NCI-H2171 treated with DMSO at 0.1 percent for 48 hours (cell line): Measurements from ENCODE around the gene PPP5C.

Experiments
- DNase-seq: peaks from one replicate; lab custom pipeline; 2025; lab: John Stamatoyannopoulos, UW

Gene PPP5C

GRCh38 chr19:46330319-46330918 is 16.5 kb upstream of the PPP5C start:
- DNase-seq, result no peak

DNA sequence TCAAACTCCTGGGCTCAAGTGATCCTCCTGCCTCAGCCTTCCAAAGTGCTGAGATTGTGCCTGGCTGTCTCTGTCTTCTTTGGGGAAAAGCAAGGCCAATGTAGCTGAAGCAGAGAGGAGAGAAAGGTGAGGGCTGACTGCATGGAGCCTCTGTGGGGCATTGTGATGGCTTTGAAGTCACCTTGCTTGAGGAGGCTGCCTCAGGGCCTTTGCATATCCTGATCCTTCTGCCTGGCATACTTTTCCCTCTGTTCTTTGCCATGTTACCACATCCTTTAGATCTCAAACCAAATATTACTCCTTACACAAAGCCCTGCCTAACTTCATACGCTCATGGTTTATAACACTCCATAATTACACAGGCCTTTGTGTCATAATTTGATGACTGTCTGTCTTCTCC is 9.4 kb upstream of the PPP5C start:
- no peak for DNase-seq

- no peak for DNase-seq
Observed at GRCh38 chr19:46339446-46339845, 7.4 kb upstream of the PPP5C start.

GRCh38 chr19:46340051-46340659 is 6.7 kb upstream of the PPP5C start:
- no peak for DNase-seq

- no peak for DNase-seq
Observed at GRCh38 chr19:46341937-46342336, 5.0 kb upstream of the PPP5C start.

- no peak for DNase-seq
Observed at GRCh38 chr19:46344363-46344762, 2.5 kb upstream of the PPP5C start.

GRCh38 chr19:46345157-46345556 is 1.7 kb upstream of the PPP5C start:
- no peak for DNase-seq

GRCh38 chr19:46347572-46347883 is 641 bp downstream of the PPP5C start:
- DNase-seq, result no peak

GRCh38 chr19:46347985-46348384 is 1.1 kb downstream of the PPP5C start:
- no peak for DNase-seq

- DNase-seq, result no peak
Observed at GRCh38 chr19:46349311-46349993, 2.6 kb downstream of the PPP5C start.

GRCh38 chr19:46350029-46350757 is 3.3 kb downstream of the PPP5C start:
- DNase-seq, result no peak

DNA sequence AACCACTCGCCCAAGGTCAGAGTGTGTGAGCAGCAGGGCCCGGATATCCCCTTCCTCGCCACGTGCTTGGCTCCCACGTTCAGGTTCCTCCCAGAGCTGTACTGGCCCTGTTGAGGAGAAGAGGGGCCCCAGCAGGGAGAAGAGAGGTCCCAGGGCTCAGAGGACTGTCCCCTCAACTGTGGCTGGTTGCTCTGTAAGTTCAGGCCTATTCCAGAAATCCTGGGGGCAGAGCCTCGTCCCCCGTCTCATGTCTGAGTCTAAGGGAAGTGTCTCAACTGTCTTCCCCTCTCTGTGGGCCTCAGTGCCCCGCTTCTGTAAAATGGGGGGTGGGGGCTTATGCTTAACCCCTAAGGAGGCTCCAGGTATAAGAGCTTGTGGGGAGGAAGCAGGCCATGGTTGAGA is 3.9 kb downstream of the PPP5C start:
- no peak for DNase-seq

DNA sequence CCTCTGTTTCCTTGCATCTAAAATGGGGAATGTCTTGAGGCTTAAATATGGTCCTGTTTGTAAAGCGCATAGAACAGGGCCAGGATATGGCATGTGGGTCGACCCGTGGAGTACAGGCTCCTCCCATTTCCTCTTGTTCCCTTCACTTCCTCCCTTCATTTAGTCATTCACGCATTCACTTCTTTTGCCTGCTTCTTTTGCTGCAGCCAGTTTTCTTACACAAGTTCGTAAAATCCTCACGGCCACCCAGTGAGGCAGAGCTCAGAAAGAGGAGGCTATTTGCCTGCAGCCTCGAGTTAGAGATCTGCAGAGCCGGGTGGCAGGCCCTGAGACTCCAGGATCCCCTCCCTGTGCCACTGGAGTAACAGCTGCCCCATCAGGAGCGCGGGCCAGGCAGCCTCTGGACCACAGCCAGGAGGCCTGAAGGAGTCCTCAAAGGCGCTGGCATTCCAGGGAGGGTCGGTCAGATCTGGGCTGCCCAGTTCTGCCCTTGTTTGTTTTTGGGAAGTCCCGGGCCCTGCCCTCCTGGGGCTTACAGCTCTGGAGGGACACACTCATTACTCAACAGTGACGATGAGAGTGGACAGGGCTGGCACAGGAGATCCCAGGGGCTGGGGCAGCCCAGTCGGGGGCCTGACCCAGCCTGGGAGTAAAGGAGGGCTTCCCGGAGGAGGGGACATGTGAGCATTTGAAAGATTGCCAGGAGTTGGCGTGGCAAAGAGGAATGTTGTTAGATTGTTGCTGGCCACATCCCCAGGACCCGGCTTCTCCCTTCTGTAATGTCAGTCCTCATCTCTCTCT is 4.6 kb downstream of the PPP5C start:
- no peak for DNase-seq

DNA sequence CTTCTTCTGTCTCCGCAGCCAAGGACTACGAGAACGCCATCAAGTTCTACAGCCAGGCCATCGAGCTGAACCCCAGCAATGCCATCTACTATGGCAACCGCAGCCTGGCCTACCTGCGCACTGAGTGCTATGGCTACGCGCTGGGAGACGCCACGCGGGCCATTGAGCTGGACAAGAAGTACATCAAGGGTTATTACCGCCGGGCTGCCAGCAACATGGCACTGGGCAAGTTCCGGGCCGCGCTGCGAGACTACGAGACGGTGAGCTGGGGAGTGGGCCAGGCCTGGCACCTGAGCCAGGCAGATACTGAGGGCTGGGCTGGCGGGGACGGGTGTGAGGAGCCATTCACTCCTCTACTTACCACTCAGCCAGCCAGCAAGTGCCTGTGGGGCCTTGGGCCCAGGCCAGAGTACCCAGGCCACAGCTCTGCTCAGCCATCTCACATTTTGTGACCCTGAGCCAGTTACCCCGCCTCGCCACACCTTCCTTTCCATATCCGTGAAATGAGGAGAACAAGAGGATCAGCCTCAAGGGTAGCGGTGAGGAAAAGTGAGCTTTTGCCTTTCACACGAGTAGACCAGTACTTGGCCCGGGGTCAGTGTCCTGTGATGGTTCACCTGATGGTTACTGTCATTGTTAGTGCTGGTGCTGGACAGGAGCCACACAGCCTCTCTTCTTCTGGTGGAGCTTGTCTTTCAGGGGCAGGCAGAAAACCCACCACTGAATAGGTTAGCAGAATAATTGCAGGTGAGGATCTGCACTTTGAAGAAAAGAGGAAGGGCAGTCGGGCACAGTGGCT is 7.0 kb downstream of the PPP5C start:
- no peak for DNase-seq

DNA sequence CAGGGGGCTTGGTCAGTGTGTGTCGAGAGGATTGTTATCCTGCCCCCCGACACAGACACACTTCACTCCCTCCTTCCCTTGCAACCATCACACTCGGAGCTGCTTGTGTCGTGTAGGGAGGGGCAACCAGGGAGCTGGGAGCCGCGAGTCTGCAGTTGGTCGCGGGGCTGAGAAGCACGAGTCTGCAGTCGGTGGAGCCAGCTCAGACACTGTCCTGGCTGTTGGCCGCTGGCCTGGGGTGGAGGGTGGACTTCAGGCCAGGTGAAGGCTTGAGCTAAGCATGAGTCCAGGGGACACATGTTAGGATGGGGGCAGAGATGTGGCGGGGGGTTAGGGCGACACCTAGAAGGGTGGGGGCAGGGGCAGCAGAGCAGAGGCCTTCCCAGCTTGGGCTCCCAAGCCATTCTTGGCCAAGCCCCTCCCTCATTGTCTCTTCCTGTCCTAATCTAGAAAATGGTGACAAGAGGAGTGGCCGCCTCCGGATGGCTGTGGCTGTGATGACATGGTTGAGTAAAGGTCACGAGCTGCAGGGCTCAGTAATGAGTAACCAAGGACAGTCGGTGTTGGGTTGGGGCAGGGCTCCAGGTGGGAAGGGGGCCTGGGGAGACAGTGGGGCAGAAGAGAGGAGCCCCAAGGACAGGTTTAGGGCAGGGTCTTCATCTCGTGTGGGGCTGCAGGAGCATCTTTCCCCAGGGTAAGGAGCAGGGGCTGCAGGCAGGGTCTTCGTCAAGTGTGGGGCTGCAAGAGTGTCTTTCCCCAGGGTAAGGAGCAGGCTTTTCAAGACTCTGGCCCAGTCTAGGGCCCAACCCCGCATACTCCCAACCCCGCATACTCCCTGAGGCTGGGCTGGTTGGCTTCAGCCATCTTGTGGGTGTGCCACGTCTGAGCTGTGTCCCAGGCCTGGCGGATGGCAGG is 8.6 kb downstream of the PPP5C start:
- no peak for DNase-seq

- DNase-seq, result no peak
Observed at GRCh38 chr19:46356149-46357055, 9.5 kb downstream of the PPP5C start.

- no peak for DNase-seq
Observed at GRCh38 chr19:46357846-46358583, 11.1 kb downstream of the PPP5C start.

GRCh38 chr19:46361915-46362314 is 15.0 kb downstream of the PPP5C start:
- DNase-seq, result no peak

- DNase-seq, result no peak
Observed at GRCh38 chr19:46364359-46364758, 17.5 kb downstream of the PPP5C start.
